HepG2 (cell line): Measurements from ENCODE around the gene POLN. TPM values are rescaled to one million over a fixed set of nuclear protein-coding genes. Genes with fewer than 3 reads are reported as not detected.
A peak's percentile ranks its signal among the peaks of the same experiment; 100 is the strongest.

Source experiments
- CBX1 ChIP-seq: IDR thresholded peaks from one replicate; pipeline ENCODE4 v1.6.1; 2016; ENCODE audit warnings: antibody characterized with exemption, low read depth
- HMG20A ChIP-seq: IDR thresholded peaks from 2 replicates; pipeline ENCODE4 v1.6.1; 2016; ENCODE audit warnings: borderline replicate concordance
- HNF4A ChIP-seq: sonication (generic); formaldehyde crosslinking; IDR thresholded peaks from 2 replicates; pipeline ENCODE4 v1.4.0; 2020; ENCODE audit warnings: missing genetic modification reagents
- KAT2B ChIP-seq: fragments of 150-350 bp; IDR thresholded peaks from 2 replicates; pipeline ENCODE4 v1.6.1; 2014; ENCODE audit warnings: low read depth, low read length, borderline replicate concordance
- KDM2A ChIP-seq: sonication (generic); formaldehyde crosslinking; IDR thresholded peaks from 2 replicates; pipeline ENCODE4 v1.4.0; 2020; ENCODE audit warnings: low read depth, missing genetic modification reagents, borderline replicate concordance
- MAFG ChIP-seq: sonication (generic); formaldehyde crosslinking; IDR thresholded peaks from 2 replicates; pipeline ENCODE4 v1.5.1; 2020; ENCODE audit warnings: mild to moderate bottlenecking, missing genetic modification reagents
- MYNN ChIP-seq: sonication (generic); formaldehyde crosslinking; IDR thresholded peaks from 2 replicates; pipeline ENCODE4 v1.4.0; 2020; ENCODE audit warnings: mild to moderate bottlenecking, low read depth, missing genetic modification reagents
- NCOA1 ChIP-seq: sonication (generic); formaldehyde crosslinking; IDR thresholded peaks from 2 replicates; pipeline ENCODE4 v1.9.0; 2021; ENCODE audit warnings: missing genetic modification reagents
- NFRKB ChIP-seq: fragments of 450-650 bp; IDR thresholded peaks from 2 replicates; pipeline ENCODE4 v1.6.1; 2017
- SMARCC2 ChIP-seq: fragments of 450-650 bp; IDR thresholded peaks from 2 replicates; pipeline ENCODE4 v1.6.1; 2017; ENCODE audit warnings: antibody characterized with exemption, mild to moderate bottlenecking
- TRIM24 ChIP-seq: sonication (generic); formaldehyde crosslinking; IDR thresholded peaks from 2 replicates; pipeline ENCODE4 v1.8.0; 2022; ENCODE audit warnings: mild to moderate bottlenecking, missing genetic modification reagents
- YEATS4 ChIP-seq: sonication (generic); formaldehyde crosslinking; IDR thresholded peaks from 2 replicates; pipeline ENCODE4 v1.4.0; 2020; ENCODE audit warnings: missing genetic modification reagents, borderline replicate concordance
- ZBTB7B ChIP-seq: sonication (generic); formaldehyde crosslinking; IDR thresholded peaks from 2 replicates; pipeline ENCODE4 v1.4.0; 2020; ENCODE audit warnings: missing genetic modification reagents
- ZFP1 ChIP-seq: IDR thresholded peaks from 2 replicates; pipeline ENCODE4 v1.6.1; 2016
- ZHX1 ChIP-seq: sonication (generic); formaldehyde crosslinking; IDR thresholded peaks from 2 replicates; pipeline ENCODE4 v1.8.1; 2022; ENCODE audit warnings: low read depth, mild to moderate bottlenecking, missing genetic modification reagents
- ZNF143 ChIP-seq: sonication (generic); formaldehyde crosslinking; IDR thresholded peaks from 2 replicates; pipeline ENCODE4 v1.4.0; 2020; ENCODE audit warnings: missing genetic modification reagents
- ZNF263 ChIP-seq: sonication (generic); formaldehyde crosslinking; IDR thresholded peaks from 2 replicates; pipeline ENCODE4 v1.4.0; 2020; ENCODE audit warnings: missing genetic modification reagents
- ZNF317 ChIP-seq: sonication (generic); formaldehyde crosslinking; IDR thresholded peaks from 2 replicates; pipeline ENCODE4 v1.5.0; 2020; ENCODE audit warnings: mild to moderate bottlenecking, missing genetic modification reagents
- ZNF646 ChIP-seq: sonication (generic); formaldehyde crosslinking; IDR thresholded peaks from 2 replicates; pipeline ENCODE4 v1.9.0; 2021; ENCODE audit warnings: mild to moderate bottlenecking, missing genetic modification reagents
- ZNF670 ChIP-seq: sonication (generic); formaldehyde crosslinking; IDR thresholded peaks from 2 replicates; pipeline ENCODE4 v1.8.0; 2022; ENCODE audit warnings: mild to moderate bottlenecking, missing genetic modification reagents, borderline replicate concordance
- ZZZ3 ChIP-seq: sonication (generic); formaldehyde crosslinking; IDR thresholded peaks from 2 replicates; pipeline ENCODE4 v1.4.0; 2020; ENCODE audit warnings: missing genetic modification reagents, mild to moderate bottlenecking, borderline replicate concordance
- polyA plus RNA-seq, 8 experiments: library from polyadenylated mRNA; depleted of rRNA in 3 of 8; stranded (reverse) in 7 of 8; unstranded in 1 of 8; fragments of >200 nt; fragmentation: Illumina TruSeq in 4 of 8; extraction: Trizol in 4 of 8; gene quantifications; 2 replicates each; pipeline versions ENCODE4 v1.2.1 to v1.2.3, GENCODE V29; 2011 to 2016; ENCODE audit warnings: low read depth in 4 of 8, missing spikeins in 1 of 8, mixed read lengths in 1 of 8; ENCODE audit not compliant: insufficient read depth in 1 of 8
- total RNA-seq, 5 experiments: library from RNA; depleted of rRNA; stranded (reverse); fragments of >200 nt; fragmentation: Illumina TruSeq; extraction: Trizol; gene quantifications; 2 replicates each; pipeline ENCODE4 v1.2.3, GENCODE V29; 2016; ENCODE audit warnings: low read depth in 1 of 5
- TF ChIP-seq, protein P1 (sequence below): sonication (generic); formaldehyde crosslinking; conservative IDR thresholded peaks from 2 replicates; pipeline ENCODE4 v1.8.0; 2022; ENCODE audit warnings: low read depth, missing genetic modification reagents

POLN gene
- total and polyA plus RNA-seq, 2 of the 13 experiments (the other 11 are each of a cell fraction or from before 2014, with no cell fraction given): 0.93 to 1.5 TPM

- 0 out of 2 replicates have a peak, but pooled peaks have one; percentile 7 for TF ChIP-seq ZNF317
- no peak for TF ChIP-seq ZHX1 (CRISPR knock-in tag)
- TF ChIP-seq NCOA1 (CRISPR knock-in tag): no peak
- TF ChIP-seq CBX1: peak; percentile 27
- TF ChIP-seq KAT2B: no peak
- no peak for TF ChIP-seq NFRKB
- TF ChIP-seq ZNF646: no peak
- TF ChIP-seq MAFG (CRISPR knock-in tag): no peak
- TF ChIP-seq ZNF670 (CRISPR knock-in tag): no peak
- TF ChIP-seq TRIM24: no peak
- TF ChIP-seq, protein P1, sequence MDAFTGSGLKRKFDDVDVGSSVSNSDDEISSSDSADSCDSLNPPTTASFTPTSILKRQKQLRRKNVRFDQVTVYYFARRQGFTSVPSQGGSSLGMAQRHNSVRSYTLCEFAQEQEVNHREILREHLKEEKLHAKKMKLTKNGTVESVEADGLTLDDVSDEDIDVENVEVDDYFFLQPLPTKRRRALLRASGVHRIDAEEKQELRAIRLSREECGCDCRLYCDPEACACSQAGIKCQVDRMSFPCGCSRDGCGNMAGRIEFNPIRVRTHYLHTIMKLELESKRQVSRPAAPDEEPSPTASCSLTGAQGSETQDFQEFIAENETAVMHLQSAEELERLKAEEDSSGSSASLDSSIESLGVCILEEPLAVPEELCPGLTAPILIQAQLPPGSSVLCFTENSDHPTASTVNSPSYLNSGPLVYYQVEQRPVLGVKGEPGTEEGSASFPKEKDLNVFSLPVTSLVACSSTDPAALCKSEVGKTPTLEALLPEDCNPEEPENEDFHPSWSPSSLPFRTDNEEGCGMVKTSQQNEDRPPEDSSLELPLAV (CRISPR knock-in tag): no peak
- TF ChIP-seq ZNF143 (CRISPR knock-in tag): 0 out of 2 replicates have a peak, but pooled peaks have one; percentile 18
- TF ChIP-seq ZNF263 (CRISPR knock-in tag): peak; percentile 40; the same call in 1 of the 2 replicates
- no peak for TF ChIP-seq ZZZ3 (CRISPR knock-in tag)
- no peak for TF ChIP-seq HMG20A (CRISPR knock-in tag)
- no peak for TF ChIP-seq MYNN (CRISPR knock-in tag)
- no peak for TF ChIP-seq SMARCC2
- no peak for TF ChIP-seq KDM2A (CRISPR knock-in tag)
- TF ChIP-seq ZBTB7B (CRISPR knock-in tag): peak; percentile 5; the same call in 1 of the 2 replicates
- no peak for TF ChIP-seq ZFP1 (CRISPR knock-in tag)
- peak; percentile 83 for TF ChIP-seq HNF4A (CRISPR knock-in tag)
- no peak for TF ChIP-seq YEATS4 (CRISPR knock-in tag)
Observed at GRCh38 chr4:2076908-2077536, 164.9 kb downstream of the POLN start (continued).
